ENCODE data around the gene ABHD16A.

- TF ChIP-seq CTCF (IDR thresholded peaks at IDR 0.05) (no peak), POLR2A (IDR thresholded peaks at IDR 0.05) (no peak)
Observed at GRCh38 chr6:31732029-31732428, 28.9 kb upstream of the ABHD16A start.

Data from Peyer's patch (tissue), 4 donors.